Dendritic cell treated with granulocyte-macrophage colony-stimulating factor and Interleukin-4, amounts not matched to agents 40 ng/mL and 50 ng/mL, for 4 days (primary cell): Measurements from ENCODE around the gene MLH1.

ENCODE experiments used
- H3K27ac Mint-ChIP-seq: one replicate; pipeline ENCODE4 v1.8.0; 2022; ENCODE audit warnings: mild to moderate bottlenecking, mixed read lengths
- H3K27me3 Mint-ChIP-seq: one replicate; pipeline ENCODE4 v1.8.0; 2022; ENCODE audit warnings: mild to moderate bottlenecking, mixed read lengths
- H3K36me3 Mint-ChIP-seq: one replicate; pipeline ENCODE4 v1.8.0; 2022; ENCODE audit warnings: low read depth, mixed read lengths
- H3K4me1 Mint-ChIP-seq: one replicate; pipeline ENCODE4 v1.8.0; 2022; ENCODE audit warnings: low read depth, mixed read lengths
- H3K4me3 Mint-ChIP-seq: one replicate; pipeline ENCODE4 v1.8.0; 2022; ENCODE audit warnings: mild to moderate bottlenecking, moderate library complexity, mixed read lengths
- H3K9me3 Mint-ChIP-seq: one replicate; pipeline ENCODE4 v1.8.0; 2022; ENCODE audit warnings: mixed read lengths
- intact Hi-C: fragments of 100-400 bp; cut with micrococcal nuclease; formaldehyde crosslinking; loops from one replicate; pipeline ENCODE4 v1.15.0; 2022

MLH1 gene

GRCh38 chr3:37097776-37098175 lies 104.5 kb downstream of the MLH1 start:
- Mint-ChIP-seq H3K4me1 (no peaks in the 10 kb centered on the region), H3K27ac (no peak overlapping the region), H3K36me3 (peaks cover 30% of the 10 kb centered on the region), H3K4me3 (no peak overlapping the region), H3K9me3 (no peaks in the 10 kb centered on the region), H3K27me3 (no peaks in the 10 kb centered on the region)
- intact Hi-C loops, result no loop called here

DNA sequence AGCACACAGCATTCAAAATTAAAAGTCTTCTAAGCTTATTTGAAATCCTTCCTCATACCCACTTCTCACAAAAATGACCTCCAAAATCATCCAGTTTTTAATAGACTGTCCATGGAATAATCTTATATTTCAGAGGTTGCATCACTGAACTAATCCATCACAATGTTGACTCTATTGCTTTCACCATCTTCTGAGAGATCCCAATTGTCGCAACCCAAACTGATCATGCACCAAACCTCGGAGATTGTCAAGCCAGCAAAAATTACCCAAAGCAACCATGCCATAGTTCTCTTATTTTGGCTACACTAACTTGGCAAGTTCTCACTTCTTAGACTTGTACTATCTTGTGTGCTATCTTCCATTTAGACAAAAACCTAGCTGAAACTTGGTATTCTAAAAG lies 105.6 kb downstream of the MLH1 start:
- Mint-ChIP-seq H3K36me3 (peaks cover 21% of the 10 kb centered on the region), H3K4me3 (no peak overlapping the region), H3K27me3 (no peaks in the 10 kb centered on the region), H3K27ac (no peak overlapping the region), H3K4me1 (peaks cover 7% of the 10 kb centered on the region), H3K9me3 (no peaks in the 10 kb centered on the region)
- intact Hi-C loops, result no loop called here

GRCh38 chr3:37099469-37099868 lies 106.2 kb downstream of the MLH1 start:
- no peaks in the 10 kb centered on the region for H3K27me3 Mint-ChIP-seq
- H3K4me1 Mint-ChIP-seq, result peaks cover 7% of the 10 kb centered on the region
- H3K27ac Mint-ChIP-seq, result no peak overlapping the region
- peaks cover 18% of the 10 kb centered on the region for H3K36me3 Mint-ChIP-seq
- no peak overlapping the region for H3K4me3 Mint-ChIP-seq
- H3K9me3 Mint-ChIP-seq, result no peaks in the 10 kb centered on the region
- intact Hi-C loops, result no loop called here

- H3K4me3 Mint-ChIP-seq, result no peak overlapping the region
These were observed 107.1 kb downstream of the MLH1 start for GRCh38 chr3:37100411-37100810.

More at GRCh38 chr3:37100411-37100810, 107.1 kb downstream of the MLH1 start:
- peaks cover 18% of the 10 kb centered on the region for H3K36me3 Mint-ChIP-seq
- H3K9me3 Mint-ChIP-seq, result no peaks in the 10 kb centered on the region
- intact Hi-C loops, result no loop called here
- peaks cover 7% of the 10 kb centered on the region for H3K4me1 Mint-ChIP-seq
- H3K27me3 Mint-ChIP-seq, result no peaks in the 10 kb centered on the region
- no peak overlapping the region for H3K27ac Mint-ChIP-seq
